ENCODE results near the gene DMXL2.

DNA sequence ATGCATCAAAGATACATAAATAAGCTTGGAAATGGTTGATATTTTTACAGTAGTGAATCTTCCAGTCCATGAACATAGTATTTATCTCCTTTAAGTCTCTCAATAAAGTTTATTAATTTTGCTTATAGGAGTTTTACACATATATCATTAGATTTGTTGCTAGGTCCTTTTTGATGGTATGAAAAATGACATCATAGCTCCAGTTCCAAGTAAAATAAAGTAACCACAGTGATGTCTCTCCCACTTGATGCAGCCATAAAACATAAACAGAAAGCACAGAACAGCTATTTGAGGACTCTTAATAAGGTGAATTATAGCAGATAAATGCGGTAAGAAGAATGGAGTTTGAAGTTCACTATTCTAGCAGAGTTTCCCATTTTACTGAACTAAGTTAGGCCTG is 20.8 kb downstream of the DMXL2 start:
- TF ChIP-seq EZH2phosphoT487 (IDR thresholded peaks at IDR 0.05; ENCODE audit: insufficient read depth, low read depth), result no peak
- no peak for TF ChIP-seq EZH2 (IDR thresholded peaks at IDR 0.05; ENCODE audit: insufficient read depth, poor library complexity, severe bottlenecking)
